ENCODE measurements around the gene INAFM2. TPM values are rescaled to one million over a fixed set of nuclear protein-coding genes. Genes with fewer than 3 reads are reported as not detected.

The INAFM2 gene
- total RNA-seq, 1 experiment from 2014 or later = 16.6 TPM

DNA sequence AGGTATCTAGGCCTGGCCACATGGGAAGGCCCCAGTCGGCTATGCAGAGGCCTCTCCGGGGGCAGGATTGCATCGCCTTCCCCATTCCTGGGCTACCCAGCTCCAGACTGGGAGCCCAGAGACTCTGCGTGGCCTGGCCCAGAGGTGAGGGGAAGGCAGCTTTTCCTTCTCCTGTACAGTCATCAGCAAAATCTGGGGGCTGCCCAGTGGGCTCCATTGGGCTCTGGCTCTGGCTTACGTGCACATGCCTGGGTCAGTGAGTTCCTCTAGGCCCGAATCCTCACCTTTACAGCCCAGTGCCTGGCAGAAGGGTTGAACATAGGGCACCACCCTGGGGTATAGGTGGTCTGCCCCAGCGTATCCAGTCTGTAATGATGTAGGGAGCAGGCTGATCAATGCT lies 36.7 kb upstream of the INAFM2 start:
- no peak for DNase-seq (ENCODE audit: extremely low read depth, low read depth)

DNA sequence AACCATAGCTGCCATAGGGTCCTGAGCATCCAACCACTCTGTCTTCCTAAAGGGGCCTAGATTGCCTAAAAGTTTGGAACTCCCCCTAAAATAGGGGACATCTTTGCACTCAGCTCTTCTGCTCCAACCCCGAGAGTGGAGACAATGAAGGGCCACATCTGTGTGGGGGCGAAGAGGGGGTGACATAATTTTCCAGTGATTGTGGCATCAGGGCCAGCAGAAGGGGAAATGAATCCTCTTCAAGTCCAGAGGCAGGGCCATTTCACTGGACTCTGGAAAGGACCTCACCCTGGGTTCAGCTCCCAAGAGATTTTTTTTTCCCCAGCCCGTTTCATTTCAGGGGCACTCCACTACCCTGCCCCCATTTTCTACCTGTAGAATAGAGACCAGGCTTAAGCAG lies 36.0 kb upstream of the INAFM2 start:
- no peak for DNase-seq (ENCODE audit: extremely low read depth, low read depth)

DNA sequence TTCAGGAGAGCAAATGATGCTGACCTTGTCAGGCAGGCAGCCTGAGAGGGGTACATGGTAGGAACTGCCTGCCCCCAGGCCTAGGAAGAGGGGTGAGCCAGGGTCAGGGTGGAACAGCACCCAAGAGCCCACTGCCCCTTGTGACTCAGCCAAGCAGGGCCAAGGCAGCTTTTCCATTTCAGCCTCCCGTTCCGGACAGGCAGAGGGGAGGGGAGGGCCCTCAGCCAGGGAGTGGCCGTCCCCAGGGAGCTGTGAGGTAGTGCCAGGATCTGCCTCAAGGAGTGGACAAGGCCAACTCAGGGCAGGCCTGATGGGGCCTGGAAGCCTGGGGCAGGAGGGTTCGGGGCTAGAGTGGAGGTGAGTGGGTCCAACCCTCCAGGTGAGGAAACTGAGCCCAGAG lies 35.5 kb upstream of the INAFM2 start:
- DNase-seq (ENCODE audit: extremely low read depth, low read depth) = peak; percentile 59

DNA sequence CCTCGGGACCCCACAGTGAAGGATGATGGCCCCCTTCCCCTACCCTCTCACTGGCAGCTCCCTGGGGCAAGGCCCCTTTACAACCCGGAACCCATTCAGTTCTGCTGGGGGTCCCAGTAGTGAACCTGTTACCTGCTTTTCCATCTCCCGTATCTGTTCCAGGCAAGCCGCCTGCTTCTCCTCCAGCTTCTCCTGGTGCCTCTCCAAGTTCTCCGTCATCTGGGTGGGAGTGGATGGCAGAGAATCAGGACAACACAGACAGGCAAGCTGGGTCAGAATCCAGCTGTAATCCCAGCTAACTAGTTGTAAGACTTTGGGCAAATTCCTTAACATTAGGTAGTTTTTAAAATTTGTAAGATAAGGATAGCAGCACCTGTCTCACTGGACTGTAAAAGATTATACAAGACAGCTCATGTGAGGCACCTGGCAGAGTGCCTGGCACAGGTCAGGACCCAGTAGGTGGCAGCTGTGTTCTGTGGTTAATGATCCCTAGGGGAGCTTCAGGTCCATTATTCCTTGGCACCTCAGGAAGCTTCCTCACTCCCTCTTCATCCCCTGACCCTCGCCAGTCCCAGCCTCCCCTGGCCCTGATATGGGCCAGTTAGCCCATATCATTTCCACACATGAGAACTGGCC lies 34.2 kb upstream of the INAFM2 start:
- no peak for DNase-seq (ENCODE audit: extremely low read depth, low read depth)

DNA sequence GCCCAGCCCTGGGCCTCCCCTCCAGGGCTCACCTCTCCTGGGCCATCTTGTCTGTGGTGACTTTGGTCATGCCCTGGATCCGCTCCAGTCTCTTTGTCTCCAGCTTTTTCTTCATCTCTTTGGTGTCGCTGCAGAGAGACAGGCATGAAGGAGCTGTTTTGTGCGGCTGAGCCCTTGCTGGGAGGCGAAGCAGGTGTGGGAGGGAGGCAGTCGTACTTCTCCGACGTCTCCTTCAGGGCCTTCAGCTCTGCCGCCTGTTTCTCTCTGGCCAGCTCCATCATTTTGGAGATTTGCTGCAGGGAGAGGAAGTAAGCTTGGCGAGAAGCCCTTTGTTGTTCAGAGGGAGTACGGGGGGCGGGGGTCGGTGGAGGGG lies 33.0 kb upstream of the INAFM2 start:
- DNase-seq (ENCODE audit: extremely low read depth, low read depth) = no peak

DNA sequence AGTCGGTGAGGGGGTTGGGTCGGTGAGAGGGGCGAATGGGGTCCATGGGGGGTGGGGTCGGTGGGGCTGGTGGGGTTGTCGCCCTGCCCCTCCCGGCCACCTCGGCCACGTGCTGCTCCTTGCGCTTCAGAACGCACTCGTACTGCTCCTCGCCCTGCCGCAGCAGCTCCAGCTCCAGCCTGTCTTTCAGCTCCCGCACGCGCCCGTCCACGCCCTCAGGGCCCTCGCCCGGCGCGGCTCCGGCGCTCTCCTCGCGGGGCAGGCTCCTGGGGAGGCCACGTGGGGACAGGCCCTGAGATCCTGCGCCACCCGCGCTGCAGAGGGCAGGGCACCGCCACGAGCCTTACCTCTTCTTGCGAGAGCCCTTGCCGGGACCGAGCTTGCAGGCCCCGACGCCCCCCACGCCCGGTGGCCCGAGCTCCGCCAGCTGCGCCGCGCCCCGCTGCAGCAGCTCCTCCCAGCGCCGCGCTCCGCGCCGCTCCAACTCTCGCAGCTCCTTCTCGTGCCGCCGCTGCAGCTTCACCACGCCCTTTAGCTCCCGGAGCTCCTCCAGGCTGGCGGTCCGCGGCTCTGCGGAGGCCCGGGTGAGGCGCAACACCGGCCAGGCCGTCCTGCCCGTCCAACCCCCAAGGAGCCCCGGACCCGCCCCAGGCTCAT lies 32.4 kb upstream of the INAFM2 start:
- peak; percentile 48 for DNase-seq (ENCODE audit: extremely low read depth, low read depth)

DNA sequence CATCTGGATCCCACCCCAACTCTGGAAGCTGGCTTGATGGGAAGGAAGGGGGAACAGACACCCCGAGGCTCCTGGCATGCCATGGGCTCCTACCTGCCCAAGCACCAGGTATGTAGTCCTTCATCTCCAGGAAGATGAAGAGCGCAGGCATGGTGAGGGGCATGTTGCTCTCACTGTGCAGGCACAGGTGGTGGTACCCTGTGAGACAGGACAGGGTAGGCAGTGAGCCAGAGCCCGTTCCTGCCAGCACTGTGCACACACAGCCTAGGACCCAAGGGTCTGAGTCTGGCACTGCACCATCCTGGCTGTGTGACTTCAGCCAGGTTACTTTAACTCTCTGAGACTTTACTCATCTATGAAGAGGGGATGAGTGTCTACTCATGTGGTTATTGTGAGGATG lies 31.2 kb upstream of the INAFM2 start:
- no peak for DNase-seq (ENCODE audit: extremely low read depth, low read depth)

DNA sequence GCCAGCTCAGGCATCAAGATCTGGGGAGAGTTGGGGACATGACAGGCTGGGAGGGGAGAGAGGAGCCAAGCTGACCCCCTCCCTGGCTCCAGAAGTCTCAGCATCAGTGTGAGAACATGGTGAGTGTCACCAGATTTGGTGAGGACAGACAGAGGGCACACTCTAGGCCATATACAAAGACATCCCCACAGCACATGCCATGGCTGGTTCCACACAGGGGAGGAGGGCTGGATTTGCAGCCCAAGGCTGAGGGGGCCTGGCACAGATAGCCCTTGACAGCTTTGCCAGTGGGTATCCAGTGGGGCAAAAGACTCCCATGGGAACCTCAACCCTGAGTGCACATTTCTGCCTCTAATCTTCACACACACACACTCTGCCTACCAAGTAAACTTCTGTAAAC lies 30.5 kb upstream of the INAFM2 start:
- no peak for DNase-seq (ENCODE audit: extremely low read depth, low read depth)

DNA sequence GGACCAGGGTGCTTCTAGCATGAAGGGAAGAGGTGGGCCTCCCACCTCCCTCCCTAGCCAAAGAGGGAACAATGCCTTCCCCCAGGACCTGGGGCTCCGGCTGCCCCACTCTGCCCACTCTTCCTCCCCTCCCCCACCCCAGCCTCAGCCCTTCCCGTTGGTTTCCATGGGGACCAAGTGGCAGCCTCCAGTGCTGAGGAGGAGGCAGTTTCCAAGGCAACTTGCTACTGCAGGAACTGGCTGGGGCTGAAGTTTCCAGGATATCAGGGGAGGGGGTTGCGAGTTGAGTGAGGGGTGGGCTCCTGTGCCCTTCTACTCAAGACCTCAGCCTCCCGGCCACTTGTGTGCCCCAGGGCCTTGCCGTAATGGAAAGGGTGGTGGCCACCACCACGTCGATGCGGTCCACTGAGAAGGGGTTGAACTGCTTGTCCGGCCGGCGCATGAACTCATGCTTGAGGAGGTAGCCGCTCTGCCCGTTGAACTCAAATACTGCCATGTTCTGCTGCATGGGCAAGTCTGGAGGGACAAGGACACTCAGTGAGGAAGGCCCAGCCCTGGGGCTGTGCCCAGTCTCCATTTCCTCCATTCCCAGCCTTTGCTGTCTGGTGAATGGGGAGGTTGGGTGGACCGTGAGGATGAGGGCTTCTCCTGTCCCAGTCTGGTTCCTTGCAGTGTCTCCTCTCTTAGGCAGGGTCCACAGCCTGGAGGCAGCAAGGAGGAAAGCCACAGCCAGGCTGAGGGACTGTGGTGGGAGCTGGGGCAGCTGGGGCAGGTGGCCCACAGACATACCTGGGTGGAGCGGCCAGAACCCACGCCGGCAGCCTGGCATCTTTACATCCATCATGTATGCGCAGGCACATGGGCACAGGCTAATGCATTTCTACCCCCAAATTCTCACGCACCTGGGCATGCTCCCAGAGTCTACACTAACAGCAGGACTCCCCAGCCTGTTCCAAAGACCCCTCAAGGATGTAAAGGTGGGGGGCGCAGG lies 29.3 kb upstream of the INAFM2 start:
- no peak for DNase-seq (ENCODE audit: extremely low read depth, low read depth)

DNA sequence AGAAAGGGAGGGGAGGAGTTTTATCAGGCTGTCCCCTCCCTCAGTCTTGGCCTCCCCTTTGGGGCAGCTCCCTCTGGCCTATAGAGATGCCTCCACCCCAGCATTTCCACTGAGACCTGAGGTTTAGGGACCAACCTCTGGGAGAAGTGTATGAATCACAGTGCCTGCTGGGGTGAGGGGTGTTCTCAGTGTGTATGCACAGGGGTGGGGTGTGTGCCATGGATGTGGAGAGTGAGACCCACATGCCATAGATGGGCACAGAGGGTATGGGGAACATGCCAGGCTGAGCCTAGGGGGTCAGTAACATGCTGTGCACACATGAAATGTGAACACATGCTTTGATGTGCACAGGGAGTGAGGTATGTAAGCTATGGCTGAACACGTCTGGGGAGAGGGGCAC lies 28.2 kb upstream of the INAFM2 start:
- no peak for DNase-seq (ENCODE audit: extremely low read depth, low read depth)

DNA sequence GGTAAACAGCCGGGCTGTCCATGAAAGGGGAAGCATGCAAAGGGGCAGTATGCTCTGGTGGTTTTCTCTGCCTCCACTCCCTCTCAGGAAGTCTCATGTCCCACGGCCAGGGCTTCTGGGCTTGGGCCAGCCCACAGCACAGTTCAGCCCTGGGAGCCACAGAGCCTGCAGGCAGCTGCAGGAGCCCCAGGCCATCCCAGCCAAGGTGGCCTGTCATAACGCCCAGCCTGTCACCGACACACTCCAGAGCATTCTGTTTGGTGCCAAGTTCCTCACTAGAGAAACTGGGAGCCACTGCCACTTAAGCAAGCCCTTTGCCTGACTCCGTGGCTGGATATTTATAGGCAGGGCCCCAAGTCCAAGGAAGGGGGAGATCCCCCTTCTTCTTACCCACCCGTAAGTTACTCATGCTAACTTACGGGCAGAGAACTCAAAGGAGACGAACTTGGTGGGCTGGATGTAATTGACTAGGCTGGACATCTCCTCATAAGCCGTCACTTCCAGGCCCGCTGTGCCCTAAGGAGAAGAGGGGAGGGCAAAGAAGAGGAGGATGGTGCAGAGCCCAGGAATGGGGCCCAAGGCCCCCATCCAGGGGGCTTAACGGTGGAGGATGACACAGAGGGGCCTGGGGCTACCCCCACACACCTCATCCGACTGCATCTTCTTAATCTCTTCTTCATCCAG lies 27.5 kb upstream of the INAFM2 start:
- no peak for DNase-seq (ENCODE audit: extremely low read depth, low read depth)

DNA sequence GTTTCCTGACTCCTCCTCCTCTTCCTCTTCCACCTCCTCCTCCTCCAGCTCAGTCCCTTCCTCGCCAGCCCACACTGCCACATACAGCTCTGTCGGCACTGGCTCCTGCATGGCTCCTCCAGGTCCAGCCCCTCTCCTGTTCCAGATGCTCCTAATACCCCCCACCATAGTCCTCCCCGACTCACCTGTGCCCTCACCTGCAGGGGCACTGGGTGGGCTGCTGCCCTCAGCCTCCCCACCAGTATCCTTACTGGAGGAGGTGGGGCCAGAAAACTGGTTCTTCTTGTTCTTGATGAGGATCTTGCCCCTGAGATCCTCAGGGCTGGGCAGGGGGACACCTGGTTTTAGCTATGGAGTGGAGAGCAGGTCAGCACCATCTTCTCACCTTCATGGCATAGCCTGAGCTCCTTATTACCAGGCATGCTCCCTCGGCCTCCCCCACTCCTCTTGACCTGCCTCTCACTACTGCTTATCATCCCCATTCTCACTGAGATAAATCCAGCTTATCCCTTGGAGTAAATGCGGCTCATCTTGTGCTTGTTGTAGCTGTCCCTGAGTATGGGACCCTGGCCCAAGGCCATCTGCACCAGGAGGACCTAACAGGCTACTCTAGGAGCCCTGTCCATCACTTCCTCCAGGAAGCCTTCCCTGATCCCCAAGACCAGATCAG lies 26.8 kb upstream of the INAFM2 start:
- no peak for DNase-seq (ENCODE audit: extremely low read depth, low read depth)

DNA sequence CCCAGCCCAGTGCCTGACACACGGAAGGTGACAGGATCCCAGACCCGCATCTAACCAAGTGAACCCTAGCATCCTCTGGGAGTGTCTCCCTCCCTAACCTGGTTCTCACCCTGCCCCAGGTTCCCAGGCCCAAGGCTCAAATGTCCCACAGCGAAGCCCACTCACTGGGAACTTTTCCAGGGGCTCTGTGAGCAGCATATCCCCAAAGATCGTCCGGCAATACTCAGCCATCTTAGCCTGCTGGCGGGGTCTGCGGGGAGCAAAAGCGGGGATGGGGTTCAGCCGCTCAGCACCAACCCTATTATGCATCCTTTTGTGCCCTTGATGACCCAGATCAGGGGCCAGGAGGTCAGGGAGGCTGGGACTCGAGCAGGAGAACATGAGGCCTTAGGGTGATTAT lies 26.1 kb upstream of the INAFM2 start:
- no peak for DNase-seq (ENCODE audit: extremely low read depth, low read depth)

DNA sequence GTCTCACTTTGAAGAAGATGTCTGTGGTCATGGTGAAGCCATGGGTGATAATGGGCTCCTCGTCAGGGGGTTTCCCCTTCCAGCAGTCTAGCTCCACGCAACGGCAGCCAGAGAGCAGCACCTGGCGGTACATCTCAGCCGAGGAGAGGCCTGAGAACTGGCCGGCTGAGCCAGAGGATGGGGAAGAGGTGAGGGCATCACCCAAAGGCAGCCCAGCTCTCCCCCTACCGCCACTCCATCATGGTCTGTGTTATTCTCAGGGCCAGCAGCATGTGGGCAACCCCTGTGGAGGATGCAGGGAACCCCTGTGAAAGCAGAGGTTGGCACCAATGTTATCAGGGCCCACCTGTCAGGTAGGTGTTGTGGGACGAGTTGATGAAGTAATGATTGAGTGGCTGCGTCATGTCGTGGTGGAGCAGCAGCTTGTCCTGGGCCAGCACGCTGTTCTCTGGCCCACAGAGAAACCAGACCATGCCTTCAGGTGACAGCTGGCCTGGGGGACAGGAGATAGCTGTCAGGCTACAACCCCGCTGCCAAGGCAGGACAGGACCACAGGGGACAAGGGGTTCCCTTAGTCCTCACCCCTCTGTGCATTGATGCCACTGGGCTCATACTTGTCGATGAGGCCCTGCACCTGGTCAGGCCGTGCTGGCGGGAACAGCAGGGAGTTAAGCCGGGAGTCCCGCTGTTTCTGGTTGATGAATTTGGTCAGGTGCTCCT lies 25.1 kb upstream of the INAFM2 start:
- DNase-seq (ENCODE audit: extremely low read depth, low read depth) = no peak

DNA sequence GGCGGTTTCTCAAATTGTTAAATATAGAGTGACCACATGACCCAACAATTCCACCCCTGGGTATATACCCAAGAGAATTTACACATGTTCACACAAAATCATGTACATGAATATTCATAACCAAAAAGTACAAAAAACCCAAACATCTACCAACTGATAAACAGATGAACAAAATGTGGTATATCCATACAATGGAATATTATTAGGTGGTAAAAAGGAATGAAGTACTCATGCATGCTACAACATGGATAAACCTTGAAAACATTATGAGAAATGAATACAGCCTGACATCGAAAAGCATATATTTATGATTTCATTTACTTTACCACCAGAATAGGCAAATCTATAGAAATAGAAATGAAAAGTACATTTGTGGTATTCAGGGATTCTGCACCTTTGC lies 23.1 kb upstream of the INAFM2 start:
- DNase-seq (ENCODE audit: extremely low read depth, low read depth) = no peak

DNA sequence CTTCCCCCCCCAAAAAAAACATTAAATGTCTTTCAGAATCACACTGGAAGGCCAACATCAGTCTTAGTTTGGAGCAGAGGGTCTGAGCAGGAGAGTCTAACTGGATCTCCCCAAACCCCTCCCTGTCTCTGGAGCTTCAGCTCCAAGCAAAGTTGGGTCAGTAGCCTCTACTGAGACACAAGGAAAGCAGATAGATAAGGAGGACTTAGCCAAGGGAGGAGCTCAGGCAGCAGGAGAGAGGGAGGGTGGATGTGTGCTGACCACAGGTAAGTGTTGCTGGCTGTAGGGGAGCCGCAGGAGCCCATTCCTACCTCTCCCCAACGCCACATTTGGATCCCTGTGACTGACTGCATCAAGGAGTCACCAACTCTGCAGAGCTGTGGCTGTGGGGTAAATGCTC lies 22.7 kb upstream of the INAFM2 start:
- no peak for DNase-seq (ENCODE audit: extremely low read depth, low read depth)

DNA sequence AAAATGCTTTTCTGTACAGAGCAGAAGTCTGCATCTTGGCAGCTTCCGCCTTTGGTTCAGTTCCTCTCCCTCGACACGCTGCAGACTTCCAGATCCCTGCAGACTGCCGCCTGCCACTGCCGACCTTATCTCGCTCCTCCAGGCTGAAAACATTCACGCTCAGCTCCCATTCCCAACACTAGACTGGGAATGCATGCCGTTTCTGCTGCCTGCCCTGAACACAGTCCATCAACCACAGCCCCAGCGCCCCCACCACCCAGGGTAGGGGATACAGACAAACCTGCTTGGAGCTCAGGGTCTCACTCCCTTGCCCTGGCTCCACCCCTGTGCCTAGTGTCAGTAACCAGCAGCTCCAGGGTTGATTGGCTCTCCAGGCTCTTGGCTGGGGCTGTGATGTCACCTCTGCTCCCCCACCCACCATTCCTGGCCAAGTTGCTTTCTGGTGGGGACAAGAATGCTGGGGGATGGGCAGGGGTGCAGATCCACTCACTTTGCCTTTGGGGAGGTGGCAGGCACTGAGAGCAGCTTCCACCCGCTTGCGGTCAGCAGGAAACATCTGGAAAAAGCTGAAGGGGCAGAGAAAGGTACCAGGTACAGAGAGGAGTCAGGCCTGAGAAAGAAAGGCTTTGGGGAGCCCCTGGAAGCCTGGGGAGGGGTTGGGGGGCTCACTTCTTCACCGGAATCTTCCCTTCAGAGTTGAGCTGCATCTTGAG lies 21.9 kb upstream of the INAFM2 start:
- no peak for DNase-seq (ENCODE audit: extremely low read depth, low read depth)

DNA sequence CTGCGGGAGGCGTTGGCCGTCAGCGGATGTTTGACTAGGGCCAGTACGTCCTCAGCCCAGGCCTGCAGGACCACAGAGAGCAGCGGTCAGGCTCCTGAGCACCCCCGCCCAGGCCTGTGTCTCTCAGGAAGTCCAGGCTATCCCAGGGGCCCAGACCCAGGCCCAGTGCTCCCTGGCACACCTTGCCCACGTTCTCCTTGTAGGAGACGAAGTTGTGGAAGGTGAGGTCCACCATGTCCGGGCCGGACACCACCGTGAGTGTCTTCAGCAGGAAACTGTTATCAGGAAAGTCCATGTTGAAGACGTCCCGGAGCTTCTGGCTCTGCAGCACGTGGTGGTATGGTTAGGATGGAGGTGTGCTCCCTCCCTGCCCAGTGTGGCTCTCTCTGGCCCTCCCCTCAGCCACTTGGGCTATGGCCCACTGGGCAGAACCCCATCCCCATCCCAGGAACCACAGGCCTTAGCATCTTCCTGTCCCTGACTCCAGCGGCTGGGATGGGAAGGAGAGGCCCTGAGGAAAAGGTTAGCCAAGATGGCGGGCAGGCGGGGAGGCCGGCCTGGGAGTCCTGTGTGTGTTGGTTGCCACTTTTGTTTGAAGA lies 21.1 kb upstream of the INAFM2 start:
- no peak for DNase-seq (ENCODE audit: extremely low read depth, low read depth)

DNA sequence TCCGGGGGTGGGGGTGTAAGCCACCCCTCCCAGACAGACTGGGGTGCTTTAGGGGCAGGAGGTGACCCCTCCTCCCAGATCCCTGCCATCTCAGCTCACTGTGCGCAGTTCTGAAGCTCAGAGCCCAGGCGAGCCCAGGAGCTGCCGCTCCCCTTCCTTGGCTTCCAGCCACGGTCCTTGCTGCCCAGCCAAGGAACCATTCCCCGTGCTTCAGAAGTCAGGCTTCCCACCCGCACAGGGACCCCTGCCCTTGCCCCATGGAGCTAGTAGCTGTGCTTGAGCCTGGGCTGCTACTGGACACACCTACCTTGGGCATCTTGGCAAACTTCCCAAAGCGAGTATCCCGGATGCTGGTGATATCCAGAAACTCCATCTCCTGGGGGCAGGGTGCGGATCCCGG lies 20.5 kb upstream of the INAFM2 start:
- no peak for DNase-seq (ENCODE audit: extremely low read depth, low read depth)

All from NCI-H460 (cell line).